WTC11 (cell line): ENCODE results near the gene ARHGAP42. TPM values are rescaled to one million over a fixed set of nuclear protein-coding genes. Genes with fewer than 3 reads are reported as not detected.

ENCODE experiments used
- ATAC-seq: fragments of 200-7000 bp; cut with Tn5 transposase; 2 replicates; pipeline ENCODE4 v1.10.0; 2021; ENCODE audit warnings: mild to moderate bottlenecking, moderate library complexity
- CTCF ChIA-PET: fragments of 300-600 bp; sonication (Branson Sonifier 250); formaldehyde crosslinking; loops from one replicate; lab custom pipeline; 2021; ENCODE audit warnings: antibody characterized with exemption; lab: Charles Lee
- POLR2A ChIA-PET: fragments of 350-600 bp; sonication (Branson Sonifier 250); formaldehyde crosslinking; loops from one replicate; lab custom pipeline; 2021; ENCODE audit warnings: antibody characterized with exemption; lab: Charles Lee
- DNase-seq: peaks from one replicate; pipeline ENCODE4 v3.0.0; 2021; ENCODE audit warnings: low spot score
- H3K27ac Mint-ChIP-seq: 2 replicates; pipeline ENCODE4 v1.8.0; 2021; ENCODE audit warnings: mixed read lengths
- H3K27me3 Mint-ChIP-seq: 2 replicates; pipeline ENCODE4 v1.8.0; 2021; ENCODE audit warnings: low read depth, mild to moderate bottlenecking, moderate library complexity, mixed read lengths
- H3K36me3 Mint-ChIP-seq: 2 replicates; pipeline ENCODE4 v1.8.0; 2021; ENCODE audit warnings: mixed read lengths
- H3K4me1 Mint-ChIP-seq: 2 replicates; pipeline ENCODE4 v1.8.0; 2022; ENCODE audit warnings: mixed read lengths
- H3K4me3 Mint-ChIP-seq: 2 replicates; pipeline ENCODE4 v1.8.0; 2021; ENCODE audit warnings: mild to moderate bottlenecking, moderate library complexity, mixed read lengths
- H3K9me3 Mint-ChIP-seq: 2 replicates; pipeline ENCODE4 v1.8.0; 2021; ENCODE audit warnings: mixed read lengths
- AFF4 ChIP-seq: sonication (generic); formaldehyde crosslinking; IDR thresholded peaks from 2 replicates; pipeline ENCODE4 v1.8.1; 2023; ENCODE audit warnings: mild to moderate bottlenecking, missing genetic modification reagents, borderline replicate concordance
- CDX4 ChIP-seq: fragments of 250-450 bp; sonication (Bioruptor Pico); IDR thresholded peaks from 2 replicates; pipeline ENCODE4 v1.9.0; 2021; ENCODE audit warnings: moderate library complexity, mild to moderate bottlenecking, inconsistent platforms, borderline replicate concordance
- CREM ChIP-seq: sonication (generic); formaldehyde crosslinking; IDR thresholded peaks from 2 replicates; pipeline ENCODE4 v1.8.1; 2022; ENCODE audit warnings: mild to moderate bottlenecking, missing genetic modification reagents, moderate library complexity
- E2F5 ChIP-seq: sonication (generic); formaldehyde crosslinking; IDR thresholded peaks from 2 replicates; pipeline ENCODE4 v1.8.1; 2022; ENCODE audit warnings: mild to moderate bottlenecking, moderate library complexity, missing genetic modification reagents
- ELF4 ChIP-seq: sonication (generic); formaldehyde crosslinking; IDR thresholded peaks from 2 replicates; pipeline ENCODE4 v1.8.1; 2022; ENCODE audit warnings: low read depth, mild to moderate bottlenecking, moderate library complexity, missing genetic modification reagents
- FOXJ3 ChIP-seq: sonication (generic); formaldehyde crosslinking; IDR thresholded peaks from 2 replicates; pipeline ENCODE4 v1.9.0; 2021; ENCODE audit warnings: missing genetic modification reagents, mild to moderate bottlenecking, borderline replicate concordance
- FOXK1 ChIP-seq: sonication (generic); formaldehyde crosslinking; IDR thresholded peaks from 2 replicates; pipeline ENCODE4 v1.8.0; 2022; ENCODE audit warnings: mild to moderate bottlenecking, moderate library complexity, missing genetic modification reagents
- GTF2I ChIP-seq: fragments of 250-450 bp; sonication (Bioruptor Pico); conservative IDR thresholded peaks from 2 replicates; pipeline ENCODE4 v1.4.0; 2021; ENCODE audit warnings: mild to moderate bottlenecking
- IRF1 ChIP-seq: sonication (generic); formaldehyde crosslinking; IDR thresholded peaks from 2 replicates; pipeline ENCODE4 v1.8.0; 2023; ENCODE audit warnings: missing genetic modification reagents
- MAX ChIP-seq: sonication (generic); formaldehyde crosslinking; IDR thresholded peaks from 2 replicates; pipeline ENCODE4 v1.8.0; 2022; ENCODE audit warnings: mild to moderate bottlenecking, missing genetic modification reagents
- MXD4 ChIP-seq: fragments of 250-450 bp; sonication (Bioruptor Pico); IDR thresholded peaks from 2 replicates; pipeline ENCODE4 v1.8.0; 2021; ENCODE audit warnings: mild to moderate bottlenecking, moderate library complexity, borderline replicate concordance
- MYBL2 ChIP-seq: sonication (generic); formaldehyde crosslinking; IDR thresholded peaks from 2 replicates; pipeline ENCODE4 v1.8.1; 2023; ENCODE audit warnings: mild to moderate bottlenecking, moderate library complexity, missing genetic modification reagents
- NR1H2 ChIP-seq: sonication (generic); formaldehyde crosslinking; IDR thresholded peaks from 2 replicates; pipeline ENCODE4 v1.9.0; 2021; ENCODE audit warnings: mild to moderate bottlenecking, moderate library complexity, missing genetic modification reagents
- SP1 ChIP-seq: sonication (generic); formaldehyde crosslinking; conservative IDR thresholded peaks from 2 replicates; pipeline ENCODE4 v1.8.1; 2022; ENCODE audit warnings: missing genetic modification reagents
- TEAD1 ChIP-seq: sonication (generic); formaldehyde crosslinking; IDR thresholded peaks from 2 replicates; pipeline ENCODE4 v1.8.0; 2022; ENCODE audit warnings: mild to moderate bottlenecking, missing genetic modification reagents
- ZBTB21 ChIP-seq: sonication (generic); formaldehyde crosslinking; IDR thresholded peaks from 2 replicates; pipeline ENCODE4 v1.8.1; 2023; ENCODE audit warnings: mild to moderate bottlenecking, missing genetic modification reagents, borderline replicate concordance
- ZNF396 ChIP-seq: fragments of 250-450 bp; sonication (Bioruptor Pico); IDR thresholded peaks from 2 replicates; pipeline ENCODE4 v1.8.0; 2021; ENCODE audit warnings: mild to moderate bottlenecking, moderate library complexity, borderline replicate concordance
- ZNF416 ChIP-seq: fragments of 250-450 bp; sonication (Bioruptor Pico); IDR thresholded peaks from 2 replicates; pipeline ENCODE4 v1.9.0; 2021; ENCODE audit warnings: mild to moderate bottlenecking, inconsistent platforms
- ZNF671 ChIP-seq: fragments of 250-450 bp; sonication (Bioruptor Pico); IDR thresholded peaks from 2 replicates; pipeline ENCODE4 v1.8.0; 2021; ENCODE audit warnings: mild to moderate bottlenecking
- total RNA-seq: library from RNA; stranded (reverse); gene quantifications from 3 replicates; pipeline ENCODE4 v1.2.3, GENCODE V29; 2021

ARHGAP42 gene
- total RNA-seq, 1 experiment from 2014 or later, result 32.5 TPM

GRCh38 chr11:100914415-100915110 lies 227.5 kb downstream of the ARHGAP42 start:
- ChIA-PET POLR2A (interaction anchor here (0.6 kb wide), 1 partner anchor 294 kb away, joined by 7 read pairs; no protein-coding TSS in a partner anchor), CTCF (interaction anchor here (0.5 kb wide), 1 partner anchor 496 kb away, joined by 4 read pairs; no protein-coding TSS in a partner anchor)
- H3K27ac Mint-ChIP-seq, result peak overlapping the region; percentile 58; the same call in 1 of the 2 replicates
- peak; percentile 84 for ATAC-seq
- no peaks in the 10 kb centered on the region for H3K27me3 Mint-ChIP-seq
- H3K4me1 Mint-ChIP-seq, result peaks cover 26% of the 10 kb centered on the region
- no peak overlapping the region for H3K4me3 Mint-ChIP-seq
- no peak for TF ChIP-seq SP1
- no peak for TF ChIP-seq GTF2I
- TF ChIP-seq E2F5, result no peak
- no peak for TF ChIP-seq MYBL2 (CRISPR knock-in tag)
- no peak for TF ChIP-seq NR1H2 (CRISPR knock-in tag)
- no peak for TF ChIP-seq FOXK1 (CRISPR knock-in tag)
- no peak for TF ChIP-seq FOXJ3
- TF ChIP-seq IRF1 (CRISPR knock-in tag), result no peak
- no peak for TF ChIP-seq ELF4 (CRISPR knock-in tag)
- no peak for TF ChIP-seq ZNF416 (CRISPR knock-in tag)
- no peak for TF ChIP-seq MXD4 (CRISPR knock-in tag)
- TF ChIP-seq CDX4 (CRISPR knock-in tag), result no peak
- TF ChIP-seq ZNF671 (CRISPR knock-in tag), result no peak
- no peak for TF ChIP-seq CREM (CRISPR knock-in tag)
- no peak for TF ChIP-seq TEAD1
- no peak for TF ChIP-seq ZBTB21
- TF ChIP-seq AFF4, result no peak
- TF ChIP-seq ZNF396, result no peak
- H3K36me3 Mint-ChIP-seq, result no peaks in the 10 kb centered on the region
- no peak for DNase-seq
- no peaks in the 10 kb centered on the region for H3K9me3 Mint-ChIP-seq

- Mint-ChIP-seq H3K4me1 (peaks cover 18% of the 10 kb centered on the region), H3K4me3 (no peak overlapping the region), H3K27me3 (no peaks in the 10 kb centered on the region), H3K27ac (peak overlapping the region; percentile 44; the same call in 1 of the 2 replicates), H3K9me3 (no peaks in the 10 kb centered on the region), H3K36me3 (no peaks in the 10 kb centered on the region)
- POLR2A ChIA-PET, result no interaction called here
- no peak for TF ChIP-seq MAX (CRISPR knock-in tag)
- ATAC-seq (no peak; the same call in 1 of the 2 replicates), DNase-seq (no peak)
- CTCF ChIA-PET, result interaction anchor here (1.7 kb wide), 1 partner anchor 342 kb away, joined by 3 read pairs; no protein-coding TSS in a partner anchor
Observed at GRCh38 chr11:100918551-100919500, 231.7 kb downstream of the ARHGAP42 start.
